HepG2 (cell line): ENCODE results near the gene OSER1. TPM values are rescaled to one million over a fixed set of nuclear protein-coding genes. Genes with fewer than 3 reads are reported as not detected.

Source experiments
- CTCF ChIP-seq: sonication (generic); formaldehyde crosslinking; IDR thresholded peaks from 2 replicates; pipeline ENCODE4 v1.5.0; 2020; ENCODE audit warnings: mild to moderate bottlenecking, missing genetic modification reagents, moderate library complexity
- GTF3A ChIP-seq: sonication (generic); formaldehyde crosslinking; conservative IDR thresholded peaks from 2 replicates; pipeline ENCODE4 v1.4.0; 2020; ENCODE audit warnings: mild to moderate bottlenecking, missing genetic modification reagents
- HMG20B ChIP-seq: conservative IDR thresholded peaks from 2 replicates; pipeline ENCODE4 v1.6.1; 2016; ENCODE audit warnings: missing genetic modification reagents, missing compliant biosample characterization
- JUND ChIP-seq: sonication (generic); formaldehyde crosslinking; IDR thresholded peaks from 2 replicates; pipeline ENCODE4 v1.8.0; 2022; ENCODE audit warnings: mild to moderate bottlenecking, missing genetic modification reagents
- KDM5A ChIP-seq: fragments of 200-600 bp; sonication (generic); IDR thresholded peaks from 2 replicates; pipeline ENCODE4 v1.7.0; 2018; ENCODE audit warnings: antibody characterized with exemption, mild to moderate bottlenecking, low read length, borderline replicate concordance
- KLF9 ChIP-seq: IDR thresholded peaks from 2 replicates; pipeline ENCODE4 v1.6.1; 2016; ENCODE audit warnings: low read depth
- MTF1 ChIP-seq: sonication (generic); formaldehyde crosslinking; IDR thresholded peaks from 2 replicates; pipeline ENCODE4 v1.5.0; 2020; ENCODE audit warnings: missing genetic modification reagents
- NBN ChIP-seq: fragments of 450-650 bp; conservative IDR thresholded peaks from 2 replicates; pipeline ENCODE4 v1.6.1; 2017
- REL ChIP-seq: sonication (generic); formaldehyde crosslinking; conservative IDR thresholded peaks from 2 replicates; pipeline ENCODE4 v1.8.0; 2022; ENCODE audit warnings: mild to moderate bottlenecking, missing genetic modification reagents, moderate library complexity
- ZBED4 ChIP-seq: sonication (generic); formaldehyde crosslinking; IDR thresholded peaks from 2 replicates; pipeline ENCODE4 v1.4.0; 2020; ENCODE audit warnings: missing genetic modification reagents, borderline replicate concordance
- ZBTB14 ChIP-seq: sonication (generic); formaldehyde crosslinking; IDR thresholded peaks from 2 replicates; pipeline ENCODE4 v1.4.0; 2020; ENCODE audit warnings: missing genetic modification reagents
- ZFAT ChIP-seq: sonication (generic); formaldehyde crosslinking; conservative IDR thresholded peaks from 2 replicates; pipeline ENCODE4 v1.8.1; 2023; ENCODE audit warnings: missing genetic modification reagents, inconsistent platforms
- ZGPAT ChIP-seq: IDR thresholded peaks from 2 replicates; pipeline ENCODE4 v1.6.1; 2016; ENCODE audit warnings: mild to moderate bottlenecking
- ZNF263 ChIP-seq: sonication (generic); formaldehyde crosslinking; IDR thresholded peaks from 2 replicates; pipeline ENCODE4 v1.4.0; 2020; ENCODE audit warnings: missing genetic modification reagents
- ZNF333 ChIP-seq: sonication (generic); formaldehyde crosslinking; IDR thresholded peaks from 2 replicates; pipeline ENCODE4 v1.4.0; 2020; ENCODE audit warnings: mild to moderate bottlenecking, missing genetic modification reagents, borderline replicate concordance
- ZNF335 ChIP-seq: sonication (generic); formaldehyde crosslinking; IDR thresholded peaks from 2 replicates; pipeline ENCODE4 v1.4.0; 2020; ENCODE audit warnings: missing genetic modification reagents
- ZNF367 ChIP-seq: sonication (generic); formaldehyde crosslinking; IDR thresholded peaks from 2 replicates; pipeline ENCODE4 v1.4.0; 2020; ENCODE audit warnings: missing genetic modification reagents, borderline replicate concordance
- ZNF558 ChIP-seq: sonication (generic); formaldehyde crosslinking; IDR thresholded peaks from 2 replicates; pipeline ENCODE4 v1.9.0; 2022; ENCODE audit warnings: mild to moderate bottlenecking, missing genetic modification reagents, borderline replicate concordance
- ZNF737 ChIP-seq: sonication (generic); formaldehyde crosslinking; IDR thresholded peaks from 2 replicates; pipeline ENCODE4 v1.5.0; 2020; ENCODE audit warnings: missing genetic modification reagents, mild to moderate bottlenecking, borderline replicate concordance
- ZNF75D ChIP-seq: sonication (generic); formaldehyde crosslinking; IDR thresholded peaks from 2 replicates; pipeline ENCODE4 v1.8.1; 2023; ENCODE audit warnings: missing genetic modification reagents, mild to moderate bottlenecking, borderline replicate concordance
- ZNF772 ChIP-seq: sonication (generic); formaldehyde crosslinking; IDR thresholded peaks from 2 replicates; pipeline ENCODE4 v1.5.0; 2020; ENCODE audit warnings: mild to moderate bottlenecking, missing genetic modification reagents
- ZNF792 ChIP-seq: IDR thresholded peaks from 2 replicates; pipeline ENCODE4 v1.6.1; 2016
- ZSCAN31 ChIP-seq: sonication (generic); formaldehyde crosslinking; IDR thresholded peaks from 2 replicates; pipeline ENCODE4 v1.5.0; 2020; ENCODE audit warnings: low read depth, mild to moderate bottlenecking, missing genetic modification reagents
- polyA plus RNA-seq, 8 experiments: library from polyadenylated mRNA; depleted of rRNA in 3 of 8; stranded (reverse) in 7 of 8; unstranded in 1 of 8; fragments of >200 nt; fragmentation: Illumina TruSeq in 4 of 8; extraction: Trizol in 4 of 8; gene quantifications; 2 replicates each; pipeline versions ENCODE4 v1.2.1 to v1.2.3, GENCODE V29; 2011 to 2016; ENCODE audit warnings: low read depth in 4 of 8, missing spikeins in 1 of 8, mixed read lengths in 1 of 8; ENCODE audit not compliant: insufficient read depth in 1 of 8
- total RNA-seq, 5 experiments: library from RNA; depleted of rRNA; stranded (reverse); fragments of >200 nt; fragmentation: Illumina TruSeq; extraction: Trizol; gene quantifications; 2 replicates each; pipeline ENCODE4 v1.2.3, GENCODE V29; 2016; ENCODE audit warnings: low read depth in 1 of 5

OSER1 gene
- total and polyA plus RNA-seq, 2 of the 13 experiments (the other 11 are each of a cell fraction or from before 2014, with no cell fraction given), result 71.2 to 71.5 TPM

- peak; percentile 17; the same call in 1 of the 2 replicates for TF ChIP-seq ZNF335 (CRISPR knock-in tag)
- TF ChIP-seq ZNF263 (CRISPR knock-in tag), result 0 out of 2 replicates have a peak, but pooled peaks have one; percentile 20
- 0 out of 2 replicates have a peak, but pooled peaks have one; percentile 72 for TF ChIP-seq ZNF558 (CRISPR knock-in tag)
- peak; percentile 28; the same call in 1 of the 2 replicates for TF ChIP-seq ZNF792 (CRISPR knock-in tag)
- TF ChIP-seq ZNF75D (CRISPR knock-in tag), result peak; percentile 93; the same call in 1 of the 2 replicates
- TF ChIP-seq KLF9 (CRISPR knock-in tag), result no peak
- 0 out of 2 replicates have a peak, but pooled peaks have one; percentile 28 for TF ChIP-seq HMG20B (CRISPR knock-in tag)
- no peak for TF ChIP-seq ZBED4
- no peak for TF ChIP-seq GTF3A
- TF ChIP-seq ZFAT, result no peak
- peak; percentile 5; the same call in 1 of the 2 replicates for TF ChIP-seq ZGPAT (CRISPR knock-in tag)
- TF ChIP-seq ZSCAN31 (CRISPR knock-in tag), result no peak
- TF ChIP-seq ZBTB14, result no peak
- no peak; the same call in none of the 2 replicates for TF ChIP-seq REL (CRISPR knock-in tag)
- TF ChIP-seq ZNF367 (CRISPR knock-in tag), result no peak
- peak; percentile 10; the same call in 1 of the 2 replicates for TF ChIP-seq JUND (CRISPR knock-in tag)
- no peak for TF ChIP-seq MTF1 (CRISPR knock-in tag)
- TF ChIP-seq NBN, result no peak
- TF ChIP-seq KDM5A, result peak; percentile 73
- no peak for TF ChIP-seq CTCF (CRISPR knock-in tag)
- TF ChIP-seq ZNF737 (CRISPR knock-in tag), result no peak
- TF ChIP-seq ZNF772 (CRISPR knock-in tag), result no peak
- TF ChIP-seq ZNF333 (CRISPR knock-in tag), result no peak
Observed at GRCh38 chr20:44209686-44210405, 725 bp downstream of the OSER1 start (continued).
